ENCODE results near the gene AMOT. TPM values are rescaled to one million over a fixed set of nuclear protein-coding genes. Genes with fewer than 3 reads are reported as not detected.

AMOT gene
- total RNA-seq, 1 donor from 2014 or later: 36.9 TPM

DNA sequence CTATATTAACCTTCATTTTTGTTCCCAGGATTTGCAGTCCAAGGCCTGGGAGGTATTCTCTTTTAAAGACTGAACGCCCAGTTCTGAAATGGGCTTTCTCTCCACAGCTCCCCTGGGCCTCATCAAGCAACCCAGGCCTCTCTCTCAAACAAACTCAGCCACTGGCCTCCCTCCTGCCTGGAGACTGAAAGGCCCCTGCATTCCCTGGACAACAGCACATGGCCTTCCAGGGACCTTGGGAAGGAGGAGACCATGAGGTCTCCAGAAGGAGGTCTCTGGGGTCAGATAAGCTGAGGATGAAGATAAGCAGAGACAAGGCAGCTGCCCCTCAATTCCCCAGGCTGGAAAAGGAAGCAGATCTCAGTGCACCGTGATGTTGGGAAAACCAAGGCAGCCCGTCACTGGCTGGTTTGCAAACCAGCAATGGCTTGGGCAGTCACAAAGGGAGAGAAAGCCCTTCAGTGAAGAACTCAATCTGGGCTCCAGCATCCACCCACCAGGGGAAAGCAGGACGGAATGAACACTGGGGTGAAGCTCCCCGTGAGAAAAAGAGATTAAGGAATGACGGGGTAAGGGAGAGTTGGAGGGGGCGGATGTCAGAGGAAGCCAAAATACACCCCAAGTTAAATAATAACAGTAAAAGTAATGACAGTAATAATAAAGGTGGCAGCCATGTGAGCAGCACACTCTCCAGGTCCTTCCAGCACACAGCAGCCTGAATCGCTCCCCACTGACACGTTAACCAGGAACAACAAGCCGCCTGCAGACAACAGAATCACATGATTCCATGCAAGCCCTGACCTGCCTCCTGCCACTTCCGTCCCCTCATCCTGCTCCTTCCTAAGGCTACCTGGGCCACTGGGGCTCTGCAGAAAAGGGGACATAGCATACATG, 22.3 kb downstream of the AMOT start:
- Histone ChIP-seq H3K36me3 (ENCODE audit: insufficient read depth, low read length) (no peaks in the 10 kb centered on the region), H3K27me3 (ENCODE audit: insufficient read depth, low read length) (no peaks in the 10 kb centered on the region), H4K20me1 (ENCODE audit: insufficient read depth, low read length) (no peaks in the 10 kb centered on the region), H3K4me2 (ENCODE audit: low read length) (no peak overlapping the region), H3K27ac (ENCODE audit: low read depth, low read length) (no peak overlapping the region), H3K4me1 (ENCODE audit: insufficient read depth, low read length) (no peaks in the 10 kb centered on the region), H3K9ac (ENCODE audit: low read length) (no peak overlapping the region), H3K79me2 (ENCODE audit: insufficient read depth, low read length) (no peaks in the 10 kb centered on the region), H3K4me3 (ENCODE audit: insufficient read depth, low read depth, low read length) (no peak overlapping the region), H3K9me3 (ENCODE audit: insufficient read depth, low read depth, low read length) (no peaks in the 10 kb centered on the region), H2AFZ (ENCODE audit: low read depth, low read length) (no peak overlapping the region)
- Mint-ChIP-seq H3K27ac (ENCODE audit: unreplicated experiment) (no peak overlapping the region), H3K9me3 (ENCODE audit: unreplicated experiment) (no peaks in the 10 kb centered on the region), H3K27me3 (ENCODE audit: low read depth, unreplicated experiment) (no peaks in the 10 kb centered on the region), H3K4me1 (ENCODE audit: low read depth, unreplicated experiment) (peaks cover 4% of the 10 kb centered on the region), H3K36me3 (ENCODE audit: low read depth, unreplicated experiment) (no peaks in the 10 kb centered on the region), H3K4me3 (ENCODE audit: unreplicated experiment) (no peak overlapping the region)
- FAIRE-seq (peak; percentile 69), DNase-seq (ENCODE audit: low read depth) (no peak)
- TF ChIP-seq, protein P1, sequence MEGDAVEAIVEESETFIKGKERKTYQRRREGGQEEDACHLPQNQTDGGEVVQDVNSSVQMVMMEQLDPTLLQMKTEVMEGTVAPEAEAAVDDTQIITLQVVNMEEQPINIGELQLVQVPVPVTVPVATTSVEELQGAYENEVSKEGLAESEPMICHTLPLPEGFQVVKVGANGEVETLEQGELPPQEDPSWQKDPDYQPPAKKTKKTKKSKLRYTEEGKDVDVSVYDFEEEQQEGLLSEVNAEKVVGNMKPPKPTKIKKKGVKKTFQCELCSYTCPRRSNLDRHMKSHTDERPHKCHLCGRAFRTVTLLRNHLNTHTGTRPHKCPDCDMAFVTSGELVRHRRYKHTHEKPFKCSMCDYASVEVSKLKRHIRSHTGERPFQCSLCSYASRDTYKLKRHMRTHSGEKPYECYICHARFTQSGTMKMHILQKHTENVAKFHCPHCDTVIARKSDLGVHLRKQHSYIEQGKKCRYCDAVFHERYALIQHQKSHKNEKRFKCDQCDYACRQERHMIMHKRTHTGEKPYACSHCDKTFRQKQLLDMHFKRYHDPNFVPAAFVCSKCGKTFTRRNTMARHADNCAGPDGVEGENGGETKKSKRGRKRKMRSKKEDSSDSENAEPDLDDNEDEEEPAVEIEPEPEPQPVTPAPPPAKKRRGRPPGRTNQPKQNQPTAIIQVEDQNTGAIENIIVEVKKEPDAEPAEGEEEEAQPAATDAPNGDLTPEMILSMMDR (IDR thresholded peaks at IDR 0.05; ENCODE audit: insufficient read depth, low read depth, low read length): no peak
- no peak for TF ChIP-seq EZH2 (IDR thresholded peaks at IDR 0.05; ENCODE audit: insufficient read depth, low read length)

DNA sequence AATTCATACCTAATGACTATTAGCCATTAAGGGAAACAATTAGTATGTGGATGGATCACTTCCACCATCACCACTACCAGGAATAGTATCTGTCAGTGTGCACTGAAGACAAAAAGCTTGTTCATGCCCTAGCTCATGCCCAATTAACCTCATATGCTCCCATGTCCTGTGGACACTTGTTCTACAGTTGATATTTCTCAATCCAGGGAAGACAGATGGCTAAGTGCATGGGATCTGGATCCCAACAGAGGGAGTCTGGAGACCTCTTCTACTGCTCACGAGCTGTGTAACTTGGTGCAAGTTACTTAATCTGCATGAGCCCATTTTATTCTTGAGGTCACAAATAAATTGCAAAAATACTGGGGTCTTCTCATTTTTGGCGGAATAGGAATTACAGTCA, 23.7 kb downstream of the AMOT start:
- H3K36me3 ChIP-seq (ENCODE audit: insufficient read depth, low read length): no peaks in the 10 kb centered on the region
- FAIRE-seq (peak; percentile 82), DNase-seq (ENCODE audit: low read depth) (no peak)
- no peak overlapping the region for H3K4me3 ChIP-seq (ENCODE audit: insufficient read depth, low read depth, low read length)
- H3K9me3 Mint-ChIP-seq (ENCODE audit: unreplicated experiment): no peaks in the 10 kb centered on the region
- TF ChIP-seq EZH2 (IDR thresholded peaks at IDR 0.05; ENCODE audit: insufficient read depth, low read length): no peak
- TF ChIP-seq, protein P1 (IDR thresholded peaks at IDR 0.05; ENCODE audit: insufficient read depth, low read depth, low read length): no peak
- no peaks in the 10 kb centered on the region for H3K36me3 Mint-ChIP-seq (ENCODE audit: low read depth, unreplicated experiment)
- no peaks in the 10 kb centered on the region for H3K27me3 Mint-ChIP-seq (ENCODE audit: low read depth, unreplicated experiment)
- no peak overlapping the region for H3K27ac ChIP-seq (ENCODE audit: low read depth, low read length)
- peaks cover 4% of the 10 kb centered on the region for H3K4me1 Mint-ChIP-seq (ENCODE audit: low read depth, unreplicated experiment)
- no peak overlapping the region for H3K27ac Mint-ChIP-seq (ENCODE audit: unreplicated experiment)
- no peak overlapping the region for H3K9ac ChIP-seq (ENCODE audit: low read length)
- H4K20me1 ChIP-seq (ENCODE audit: insufficient read depth, low read length): no peaks in the 10 kb centered on the region
- no peaks in the 10 kb centered on the region for H3K27me3 ChIP-seq (ENCODE audit: insufficient read depth, low read length)
- H3K9me3 ChIP-seq (ENCODE audit: insufficient read depth, low read depth, low read length): no peaks in the 10 kb centered on the region
- H3K79me2 ChIP-seq (ENCODE audit: insufficient read depth, low read length): no peaks in the 10 kb centered on the region
- H3K4me2 ChIP-seq (ENCODE audit: low read length): no peak overlapping the region
- H3K4me3 Mint-ChIP-seq (ENCODE audit: unreplicated experiment): no peak overlapping the region
- no peak overlapping the region for H2AFZ ChIP-seq (ENCODE audit: low read depth, low read length)
- H3K4me1 ChIP-seq (ENCODE audit: insufficient read depth, low read length): no peaks in the 10 kb centered on the region

DNA sequence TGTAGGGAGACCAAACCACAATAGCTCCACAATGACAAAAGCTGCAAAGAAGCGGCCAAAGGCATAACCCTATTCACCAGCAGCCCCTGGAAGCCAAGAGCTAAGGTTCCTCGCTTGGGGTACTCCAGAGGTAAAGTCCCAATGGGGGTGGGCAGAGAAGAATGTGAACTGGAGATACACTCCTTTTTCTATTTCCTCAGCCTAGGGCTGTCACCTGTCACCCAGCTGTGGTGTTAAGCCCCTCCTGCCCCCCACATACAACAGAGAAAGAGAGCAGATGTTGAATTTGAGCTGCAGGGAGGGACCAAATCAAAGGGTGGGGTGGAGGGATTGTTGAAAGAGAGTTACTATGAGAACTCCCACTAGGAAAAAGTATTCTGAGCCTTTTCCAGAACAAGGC, 26.1 kb downstream of the AMOT start:
- Histone ChIP-seq H2AFZ (ENCODE audit: low read depth, low read length) (no peak overlapping the region), H3K27me3 (ENCODE audit: insufficient read depth, low read length) (no peaks in the 10 kb centered on the region), H3K9ac (ENCODE audit: low read length) (no peak overlapping the region), H3K4me2 (ENCODE audit: low read length) (no peak overlapping the region), H3K4me1 (ENCODE audit: insufficient read depth, low read length) (no peaks in the 10 kb centered on the region), H4K20me1 (ENCODE audit: insufficient read depth, low read length) (no peaks in the 10 kb centered on the region), H3K27ac (ENCODE audit: low read depth, low read length) (no peak overlapping the region), H3K9me3 (ENCODE audit: insufficient read depth, low read depth, low read length) (no peaks in the 10 kb centered on the region), H3K4me3 (ENCODE audit: insufficient read depth, low read depth, low read length) (no peak overlapping the region), H3K79me2 (ENCODE audit: insufficient read depth, low read length) (no peaks in the 10 kb centered on the region), H3K36me3 (ENCODE audit: insufficient read depth, low read length) (no peaks in the 10 kb centered on the region)
- no peak for FAIRE-seq
- Mint-ChIP-seq H3K4me1 (ENCODE audit: low read depth, unreplicated experiment) (peaks cover 3% of the 10 kb centered on the region), H3K9me3 (ENCODE audit: unreplicated experiment) (no peaks in the 10 kb centered on the region), H3K27me3 (ENCODE audit: low read depth, unreplicated experiment) (no peaks in the 10 kb centered on the region), H3K36me3 (ENCODE audit: low read depth, unreplicated experiment) (no peaks in the 10 kb centered on the region), H3K27ac (ENCODE audit: unreplicated experiment) (no peak overlapping the region), H3K4me3 (ENCODE audit: unreplicated experiment) (no peak overlapping the region)
- TF ChIP-seq, protein P1 (IDR thresholded peaks at IDR 0.05; ENCODE audit: insufficient read depth, low read depth, low read length): no peak
- no peak for TF ChIP-seq EZH2 (IDR thresholded peaks at IDR 0.05; ENCODE audit: insufficient read depth, low read length)
- DNase-seq (ENCODE audit: low read depth): no peak

Measured in astrocyte (in vitro differentiated cells and primary cell).